Endothelial cell of umbilical vein (primary cell): ENCODE measurements around the gene AQR. TPM values are rescaled to one million over a fixed set of nuclear protein-coding genes. Genes with fewer than 3 reads are reported as not detected.

Source experiments
- BruUV-seq: library from RNA; stranded (reverse); fragments of 400-500 nt; replicated peaks from 2 replicates; lab custom pipeline; 2021; lab: Mats Ljungman, UMichigan
- CTCF ChIA-PET: fragments of 300-600, 350-600 bp; sonication (Branson Sonifier 250); formaldehyde crosslinking; loops from one replicate; lab custom pipeline; 2021; ENCODE audit warnings: antibody characterized with exemption, inconsistent platforms; lab: Charles Lee
- POLR2A ChIA-PET: fragments of 300-600, 350-600 bp; sonication (Branson Sonifier 250); formaldehyde crosslinking; loops from one replicate; lab custom pipeline; 2021; ENCODE audit warnings: antibody characterized with exemption, inconsistent platforms; lab: Charles Lee
- DNase-seq: peaks from one replicate; pipeline ENCODE4 v3.0.0-alpha.2; 2011; ENCODE audit warnings: low read depth, low spot score
- FAIRE-seq: peaks from 2 replicates; lab custom pipeline; 2011; peaks lifted over from hg19 to GRCh38; lab: Jason Lieb, UNC
- H2AFZ ChIP-seq: 2 replicates; pipeline ENCODE4 v1.6.0; 2012; ENCODE audit warnings: low read depth, low read length, control low read depth, inconsistent platforms
- H3K27ac ChIP-seq: 2 replicates; pipeline ENCODE4 v1.5.1; 2011; ENCODE audit warnings: low read depth, mild to moderate bottlenecking, control low read depth, low read length, moderate library complexity; ENCODE audit not compliant: insufficient read depth
- H3K27me3 ChIP-seq, 2 experiments: 2 replicates each; pipeline versions ENCODE4 v1.6.0 to v1.6.1; 2011; ENCODE audit warnings: low read length in 2 of 2, mixed read lengths in 1 of 2; ENCODE audit not compliant: control insufficient read depth in 2 of 2, insufficient read depth in 2 of 2
- H3K36me3 ChIP-seq, 2 experiments: 2 replicates in 1 of 2; 3 replicates in 1 of 2; pipeline ENCODE4 v1.5.1; 2011; ENCODE audit warnings: low read length in 2 of 2, mild to moderate bottlenecking in 1 of 2, moderate library complexity in 1 of 2; ENCODE audit not compliant: control insufficient read depth in 2 of 2, insufficient read depth in 2 of 2; ENCODE audit errors: extremely low read depth in 1 of 2
- H3K4me1 ChIP-seq: 3 replicates; pipeline ENCODE4 v1.5.1; 2011; ENCODE audit warnings: mild to moderate bottlenecking, low read length; ENCODE audit not compliant: control insufficient read depth, insufficient read depth; ENCODE audit errors: extremely low read depth
- H3K4me2 ChIP-seq: 2 replicates; pipeline ENCODE4 v1.6.1; 2011; ENCODE audit warnings: low read length, control low read depth, mixed read lengths; ENCODE audit not compliant: insufficient read depth
- H3K4me3 ChIP-seq, 3 experiments: fragments of 200-600 bp in 1 of 3; sonication (generic), shearing (Covaris generic) in 1 of 3; replicated peaks in 1 of 3; 2 replicates each; pipeline ENCODE4 v1.5.1; 2011 to 2016; ENCODE audit warnings: control low read depth in 3 of 3, low read length in 3 of 3, mild to moderate bottlenecking in 2 of 3, inconsistent platforms in 1 of 3, low read depth in 1 of 3, moderate library complexity in 1 of 3; ENCODE audit not compliant: insufficient read depth in 1 of 3
- H3K79me2 ChIP-seq: 2 replicates; pipeline ENCODE4 v1.6.0; 2012; ENCODE audit warnings: low read length, inconsistent platforms; ENCODE audit not compliant: control insufficient read depth, insufficient read depth
- H3K9ac ChIP-seq: replicated peaks from 2 replicates; pipeline ENCODE3; 2011; ENCODE audit warnings: low read length, control low read depth; ENCODE audit not compliant: insufficient read depth; ENCODE audit errors: extremely low read depth
- H3K9me1 ChIP-seq: replicated peaks from 3 replicates; pipeline ENCODE4 v1.6.0; 2011; ENCODE audit warnings: mild to moderate bottlenecking, low read length; ENCODE audit not compliant: control insufficient read depth, insufficient read depth; ENCODE audit errors: extremely low read depth
- H3K9me3 ChIP-seq: replicated peaks from 2 replicates; pipeline ENCODE4 v1.5.1; 2012; ENCODE audit warnings: low read length, inconsistent platforms; ENCODE audit not compliant: control insufficient read depth, insufficient read depth
- H4K20me1 ChIP-seq: replicated peaks from 2 replicates; pipeline ENCODE3; 2011; ENCODE audit warnings: mild to moderate bottlenecking, low read length; ENCODE audit not compliant: control insufficient read depth, insufficient read depth; ENCODE audit errors: extremely low read depth
- CTCF ChIP-seq, 2 donors: IDR thresholded peaks; 1 replicate in 1 of 2; 2 replicates in 1 of 2; pipeline ENCODE4 v1.5.1; 2011; ENCODE audit warnings: low read length in 2 of 2, mild to moderate bottlenecking in 2 of 2, moderate library complexity in 2 of 2, control low read depth in 1 of 2, inconsistent platforms in 1 of 2, low read depth in 1 of 2; ENCODE audit not compliant: insufficient read depth in 1 of 2; ENCODE audit errors: extremely low read depth in 1 of 2
- EZH2 ChIP-seq: IDR thresholded peaks from 2 replicates; pipeline ENCODE4 v1.6.1; 2012; ENCODE audit warnings: borderline replicate concordance, low read depth, mild to moderate bottlenecking, moderate library complexity, low read length, inconsistent platforms; ENCODE audit not compliant: severe bottlenecking
- FOS ChIP-seq: IDR thresholded peaks from 2 replicates; pipeline ENCODE4 v1.6.1; 2011; ENCODE audit warnings: mild to moderate bottlenecking, low read length, moderate library complexity, borderline replicate concordance; ENCODE audit not compliant: insufficient read depth
- GATA2 ChIP-seq: IDR thresholded peaks from 2 replicates; pipeline ENCODE4 v1.7.0; 2011; ENCODE audit warnings: low read depth, mild to moderate bottlenecking, moderate library complexity, mixed read lengths, low read length; ENCODE audit not compliant: insufficient read length, insufficient read depth
- JUN ChIP-seq: IDR thresholded peaks from 2 replicates; pipeline ENCODE4 v1.6.1; 2011; ENCODE audit warnings: borderline replicate concordance, low read depth; ENCODE audit not compliant: insufficient read length, insufficient read depth
- MAX ChIP-seq: IDR thresholded peaks from 2 replicates; pipeline ENCODE4 v1.6.1; 2011; ENCODE audit not compliant: insufficient read depth, insufficient read length
- MYC ChIP-seq: IDR thresholded peaks from one replicate; pipeline ENCODE4 v1.6.1; 2011; ENCODE audit warnings: mild to moderate bottlenecking, low read depth, low read length
- POLR2A ChIP-seq: IDR thresholded peaks from 2 replicates; pipeline ENCODE4 v1.6.1; 2012; ENCODE audit warnings: low read depth, mild to moderate bottlenecking, control low read depth, low read length
- POLR2AphosphoS5 ChIP-seq: IDR thresholded peaks from 2 replicates; pipeline ENCODE4 v1.6.1; 2012; ENCODE audit warnings: low read depth, mild to moderate bottlenecking, control low read depth, low read length, moderate library complexity; ENCODE audit not compliant: insufficient read depth
- dilution Hi-C: fragments of 300-500 bp; cut with MboI; formaldehyde crosslinking; loops from one replicate; pipeline ENCODE4 v1.15.0; 2019; ENCODE audit warnings: low sequenced_read_pairs; ENCODE audit not compliant: extremely low pct_ligation_motif_present
- intact Hi-C: fragments of 100-400 bp; cut with micrococcal nuclease; formaldehyde crosslinking; loops from one replicate; pipeline ENCODE4 v1.10.0; 2022
- polyA plus RNA-seq, 4 experiments: library from polyadenylated mRNA; depleted of rRNA in 3 of 4; stranded (reverse) in 3 of 4; unstranded in 1 of 4; fragments of >200 nt; gene quantifications; 2 replicates each; pipeline versions ENCODE4 v1.2.1 to v1.2.3, GENCODE V29; 2011 to 2012; ENCODE audit warnings: missing spikeins in 1 of 4
- total RNA-seq: library from RNA; stranded (reverse); gene quantifications from 2 replicates; pipeline ENCODE4 v1.2.3, GENCODE V29; 2021

AQR gene
- total and polyA plus RNA-seq, 2 donors (not counting 3 experiments of a cell fraction or from before 2014, with no cell fraction given): 18.7 to 37.5 TPM

GRCh38 chr15:34986771-34987480, 17.4 kb upstream of the AQR start:
- DNase-seq: peak; percentile 30
- no TSS peak for BruUV-seq

More at GRCh38 chr15:34986771-34987480, 17.4 kb upstream of the AQR start:
- Histone ChIP-seq H3K36me3 (peaks cover 2 to 5% of the 10 kb centered on the region in 2 experiments), H2AFZ (no peak overlapping the region), H3K4me3 (peak overlapping the region; percentile 70 to 95 (median 85)), H3K9ac (peak overlapping the region; percentile 99), H3K9me1 (no peaks in the 10 kb centered on the region), H4K20me1 (no peaks in the 10 kb centered on the region), H3K4me1 (peaks cover 32% of the 10 kb centered on the region), H3K4me2 (peak overlapping the region; percentile 97), H3K27me3 (no peaks in the 10 kb centered on the region), H3K79me2 (peaks cover 48% of the 10 kb centered on the region), H3K27ac (peak overlapping the region; percentile 90), H3K9me3 (no peaks in the 10 kb centered on the region)
- TF ChIP-seq FOS: no peak
- no peak for TF ChIP-seq GATA2
- no peak for TF ChIP-seq JUN
- no peak for TF ChIP-seq POLR2AphosphoS5
- TF ChIP-seq EZH2: no peak
- no peak for TF ChIP-seq CTCF (IDR thresholded peaks at IDR 0.05; ENCODE audit: extremely low read depth in 1 of 2, insufficient read depth in 1 of 2, low read depth in 1 of 2, low read length in 2 of 2)
- TF ChIP-seq MYC: no peak
- TF ChIP-seq MAX: no peak
- TF ChIP-seq POLR2A: no peak
- ChIA-PET POLR2A (interaction anchor here (3.3 kb wide), 1 partner anchor 17 kb away, joined by 30 read pairs; the partner anchor contains the start of gene AQR), CTCF (interaction anchor here (4.2 kb wide), 1 partner anchor 16 kb away, joined by 82 read pairs; the partner anchor contains the start of gene AQR)
- intact Hi-C loops (loop anchor here (5.0 kb wide), 1 partner anchor 320 kb away; no protein-coding TSS in a partner anchor), dilution Hi-C loops (no loop called here)
- FAIRE-seq: no peak
